ENCODE data around the gene COMMD1.
"Not testable (repeated sequence)": the region's sequence is repeated elsewhere in the genome, so short reads cannot be mapped to it uniquely, and the experiment has no call there.

COMMD1 gene

GRCh38 chr2:62076980-62077638, 171.6 kb downstream of the COMMD1 start:
- no peak for DNase-seq

GRCh38 chr2:62084801-62085200, 179.3 kb downstream of the COMMD1 start:
- DNase-seq = no peak

- DNase-seq = no peak
Measured at GRCh38 chr2:62089658-62090057, 184.2 kb downstream of the COMMD1 start.

GRCh38 chr2:62091471-62091870, 186.0 kb downstream of the COMMD1 start:
- DNase-seq = no peak

- no peak for DNase-seq
Measured at GRCh38 chr2:62099050-62099449, 193.6 kb downstream of the COMMD1 start.

GRCh38 chr2:62099523-62100175, 194.2 kb downstream of the COMMD1 start:
- no peak for DNase-seq

- no peak for DNase-seq
Measured at GRCh38 chr2:62101886-62102285, 196.4 kb downstream of the COMMD1 start.

GRCh38 chr2:62102402-62102920, 197.0 kb downstream of the COMMD1 start:
- DNase-seq = no peak

- no peak for DNase-seq
Measured at GRCh38 chr2:62109554-62109953, 204.1 kb downstream of the COMMD1 start.

- DNase-seq = no peak
Measured at GRCh38 chr2:62110415-62111025, 205.0 kb downstream of the COMMD1 start.

- DNase-seq = no peak
Measured at GRCh38 chr2:62112179-62112578, 206.7 kb downstream of the COMMD1 start.

- no peak for DNase-seq
Measured at GRCh38 chr2:62114564-62114963, 209.1 kb downstream of the COMMD1 start.

GRCh38 chr2:62116983-62117382, 211.5 kb downstream of the COMMD1 start:
- DNase-seq = no peak

GRCh38 chr2:62118160-62118559, 212.7 kb downstream of the COMMD1 start:
- no peak for DNase-seq

- no peak for DNase-seq
Measured at GRCh38 chr2:62119311-62119974, 214.0 kb downstream of the COMMD1 start.

GRCh38 chr2:62126239-62126638, 220.8 kb downstream of the COMMD1 start:
- not testable (repeated sequence) for DNase-seq

GRCh38 chr2:62133320-62133823, 227.9 kb downstream of the COMMD1 start:
- DNase-seq = no peak

- no peak for DNase-seq
Measured at GRCh38 chr2:62136956-62137830, 231.7 kb downstream of the COMMD1 start.

- peak; percentile 77 for DNase-seq
Measured at GRCh38 chr2:62140426-62141141, 235.1 kb downstream of the COMMD1 start.

- peak; percentile 54 for DNase-seq
Measured at GRCh38 chr2:62141142-62141740, 235.8 kb downstream of the COMMD1 start.

- DNase-seq = peak; percentile 29
Measured at GRCh38 chr2:62142054-62142453, 236.6 kb downstream of the COMMD1 start.
